PFSK-1 (cell line): ENCODE measurements around the gene CCDC134.

Experiments used
- FOXP2 ChIP-seq: optimal IDR thresholded peaks from 2 replicates; pipeline ENCODE3; 2011; ENCODE audit warnings: borderline replicate concordance, control low read depth, inconsistent platforms; ENCODE audit not compliant: insufficient read depth; ENCODE audit errors: extremely low read length, extremely low read depth
- POLR2AphosphoS5 ChIP-seq: IDR thresholded peaks from 2 replicates; pipeline ENCODE4 v1.6.1; 2012; ENCODE audit warnings: low read depth, mild to moderate bottlenecking, control low read depth, low read length, moderate library complexity
- REST ChIP-seq, 2 experiments: IDR thresholded peaks; 2 replicates each; pipeline versions ENCODE4 v1.6.1 to v1.8.0; 2011 to 2012; ENCODE audit warnings: low read depth in 2 of 2, low read length in 2 of 2, control low read depth in 1 of 2, inconsistent platforms in 1 of 2, mild to moderate bottlenecking in 1 of 2, moderate library complexity in 1 of 2; ENCODE audit not compliant: insufficient read depth in 1 of 2
- SIN3A ChIP-seq: IDR thresholded peaks from 2 replicates; pipeline ENCODE4 v1.6.1; 2012; ENCODE audit warnings: mild to moderate bottlenecking, low read length, moderate library complexity, borderline replicate concordance; ENCODE audit not compliant: insufficient read depth
- TAF1 ChIP-seq: IDR thresholded peaks from 2 replicates; pipeline ENCODE4 v1.6.1; 2012; ENCODE audit warnings: low read length, control low read depth, borderline replicate concordance; ENCODE audit not compliant: insufficient read depth

Gene CCDC134

GRCh38 chr22:41828516-41828915 is 28.0 kb downstream of the CCDC134 start:
- no peak for TF ChIP-seq SIN3A
- no peak for TF ChIP-seq TAF1

GRCh38 chr22:41830174-41830573 is 29.7 kb downstream of the CCDC134 start:
- TF ChIP-seq REST (IDR thresholded peaks at IDR 0.05; ENCODE audit: insufficient read depth in 1 of 2, low read depth in 2 of 2, low read length in 2 of 2) (no peak), SIN3A (no peak), TAF1 (no peak), FOXP2 (no peak), POLR2AphosphoS5 (no peak)

GRCh38 chr22:41831383-41831782 is 30.9 kb downstream of the CCDC134 start:
- no peak for TF ChIP-seq TAF1
- no peak for TF ChIP-seq FOXP2
- no peak for TF ChIP-seq SIN3A
- TF ChIP-seq POLR2AphosphoS5, result no peak
- no peak for TF ChIP-seq REST (IDR thresholded peaks at IDR 0.05; ENCODE audit: insufficient read depth in 1 of 2, low read depth in 2 of 2, low read length in 2 of 2)

- TF ChIP-seq TAF1 (no peak), POLR2AphosphoS5 (no peak), REST (IDR thresholded peaks at IDR 0.05; ENCODE audit: insufficient read depth in 1 of 2, low read depth in 2 of 2, low read length in 2 of 2) (no peak)
Observed at GRCh38 chr22:41831828-41832552, 31.5 kb downstream of the CCDC134 start.

- peak; percentile 39; the same call in 1 of the 2 replicates for TF ChIP-seq POLR2AphosphoS5
- TF ChIP-seq REST (IDR thresholded peaks at IDR 0.05; ENCODE audit: insufficient read depth in 1 of 2, low read depth in 2 of 2, low read length in 2 of 2), result peak in 1 of 2 experiments; percentile 53; a peak in 1 of 4 replicates
- peak; percentile 83 for TF ChIP-seq FOXP2
- no peak for TF ChIP-seq TAF1
- 0 out of 2 replicates have a peak, but pooled peaks have one; percentile 69 for TF ChIP-seq SIN3A
Observed at GRCh38 chr22:41832553-41833368, 32.3 kb downstream of the CCDC134 start, which contains the start of gene SREBF2. TSS of gene SREBF2 (plus strand) at chr22:41833105. CDS start at chr22:41833271, 166 bp downstream.
